Nephron progenitor cell (in vitro differentiated cells): Measurements from ENCODE around the gene PRR5.
"Not testable (repeated sequence)": the region's sequence is repeated elsewhere in the genome, so short reads cannot be mapped to it uniquely, and the experiment has no call there.

Experiments used
- DNase-seq: peaks from one replicate; pipeline ENCODE4 v3.0.0; 2021
- H3K27ac Mint-ChIP-seq: 2 replicates; pipeline ENCODE4 v1.8.0; 2021; ENCODE audit warnings: mild to moderate bottlenecking, moderate library complexity, mixed read lengths
- H3K27me3 Mint-ChIP-seq: 2 replicates; pipeline ENCODE4 v1.8.0; 2021; ENCODE audit warnings: mild to moderate bottlenecking, low read depth, mixed read lengths; ENCODE audit not compliant: poor library complexity
- H3K36me3 Mint-ChIP-seq: 2 replicates; pipeline ENCODE4 v1.8.0; 2021; ENCODE audit warnings: low read depth, mixed read lengths
- H3K4me1 Mint-ChIP-seq: 2 replicates; pipeline ENCODE4 v1.8.0; 2021; ENCODE audit warnings: mixed read lengths
- H3K4me3 Mint-ChIP-seq: 2 replicates; pipeline ENCODE4 v1.8.0; 2021; ENCODE audit warnings: mild to moderate bottlenecking, moderate library complexity, mixed read lengths
- H3K9me3 Mint-ChIP-seq: 2 replicates; pipeline ENCODE4 v1.8.0; 2021; ENCODE audit warnings: mild to moderate bottlenecking, moderate library complexity, mixed read lengths
- CTCF ChIP-seq: fragments of 200-600 bp; sonication (generic); IDR thresholded peaks from 2 replicates; pipeline ENCODE4 v1.5.0; 2021; ENCODE audit warnings: antibody characterized with exemption

The PRR5 gene

GRCh38 chr22:44738347-44738715, 36.3 kb downstream of the PRR5 start:
- no peak for DNase-seq
- H3K27me3 Mint-ChIP-seq = peaks cover 17% of the 10 kb centered on the region
- no peak overlapping the region for H3K27ac Mint-ChIP-seq
- TF ChIP-seq CTCF = no peak
- no peaks in the 10 kb centered on the region for H3K9me3 Mint-ChIP-seq
- H3K36me3 Mint-ChIP-seq = no peaks in the 10 kb centered on the region
- peaks cover 21% of the 10 kb centered on the region for H3K4me1 Mint-ChIP-seq
- no peak overlapping the region for H3K4me3 Mint-ChIP-seq

GRCh38 chr22:44739024-44739423, 37.0 kb downstream of the PRR5 start:
- no peaks in the 10 kb centered on the region for H3K9me3 Mint-ChIP-seq
- peaks cover 18% of the 10 kb centered on the region for H3K4me1 Mint-ChIP-seq
- no peak overlapping the region for H3K4me3 Mint-ChIP-seq
- peaks cover 16% of the 10 kb centered on the region for H3K27me3 Mint-ChIP-seq
- H3K27ac Mint-ChIP-seq = no peak overlapping the region
- H3K36me3 Mint-ChIP-seq = no peaks in the 10 kb centered on the region
- TF ChIP-seq CTCF = no peak
- DNase-seq = no peak

GRCh38 chr22:44739666-44740065, 37.7 kb downstream of the PRR5 start:
- not testable (repeated sequence) for H3K9me3 Mint-ChIP-seq, DNase-seq, H3K27ac Mint-ChIP-seq, H3K36me3 Mint-ChIP-seq, H3K4me3 Mint-ChIP-seq
- H3K27me3 Mint-ChIP-seq = peaks cover 16% of the 10 kb centered on the region
- peaks cover 18% of the 10 kb centered on the region for H3K4me1 Mint-ChIP-seq

GRCh38 chr22:44740307-44740706, 38.3 kb downstream of the PRR5 start:
- H3K4me1 Mint-ChIP-seq = peaks cover 18% of the 10 kb centered on the region
- DNase-seq = no peak
- H3K4me3 Mint-ChIP-seq = no peak overlapping the region
- H3K27ac Mint-ChIP-seq = no peak overlapping the region
- H3K36me3 Mint-ChIP-seq = no peaks in the 10 kb centered on the region
- no peaks in the 10 kb centered on the region for H3K9me3 Mint-ChIP-seq
- no peak for TF ChIP-seq CTCF
- H3K27me3 Mint-ChIP-seq = peaks cover 23% of the 10 kb centered on the region

GRCh38 chr22:44741929-44742328, 39.9 kb downstream of the PRR5 start:
- DNase-seq = no peak
- H3K27ac Mint-ChIP-seq = no peak overlapping the region
- TF ChIP-seq CTCF = no peak

GRCh38 chr22:44743247-44743646, 41.2 kb downstream of the PRR5 start:
- DNase-seq = no peak

More at GRCh38 chr22:44741929-44742328, 39.9 kb downstream of the PRR5 start:
- H3K9me3 Mint-ChIP-seq = no peaks in the 10 kb centered on the region
- peaks cover 31% of the 10 kb centered on the region for H3K27me3 Mint-ChIP-seq
- no peak overlapping the region for H3K4me3 Mint-ChIP-seq
- H3K4me1 Mint-ChIP-seq = peaks cover 20% of the 10 kb centered on the region
- H3K36me3 Mint-ChIP-seq = no peaks in the 10 kb centered on the region

More at GRCh38 chr22:44743247-44743646, 41.2 kb downstream of the PRR5 start:
- H3K27me3 Mint-ChIP-seq = peaks cover 33% of the 10 kb centered on the region
- H3K36me3 Mint-ChIP-seq = no peaks in the 10 kb centered on the region
- H3K27ac Mint-ChIP-seq = no peak overlapping the region
- no peak for TF ChIP-seq CTCF
- no peaks in the 10 kb centered on the region for H3K9me3 Mint-ChIP-seq
- no peak overlapping the region for H3K4me3 Mint-ChIP-seq
- H3K4me1 Mint-ChIP-seq = peaks cover 22% of the 10 kb centered on the region
